Osteoblast (primary cell): ENCODE results near the gene MGMT. TPM values are rescaled to one million over a fixed set of nuclear protein-coding genes. Genes with fewer than 3 reads are reported as not detected.

Experiments
- DNase-seq: peaks from one replicate; pipeline ENCODE4 v3.0.0; 2011; ENCODE audit warnings: low spot score, mixed read lengths; ENCODE audit not compliant: insufficient read length; ENCODE audit errors: missing footprints
- H2AFZ ChIP-seq: 2 replicates; pipeline ENCODE4 v1.6.0; 2011; ENCODE audit warnings: mild to moderate bottlenecking, low read length
- H3K27ac ChIP-seq: 2 replicates; pipeline ENCODE4 v1.5.1; 2011; ENCODE audit warnings: mild to moderate bottlenecking, low read depth, low read length, moderate library complexity
- H3K27me3 ChIP-seq: 2 replicates; pipeline ENCODE4 v1.6.0; 2012; ENCODE audit warnings: mild to moderate bottlenecking, control low read depth, inconsistent platforms, low read length, moderate library complexity; ENCODE audit not compliant: insufficient read depth
- H3K36me3 ChIP-seq: 2 replicates; pipeline ENCODE4 v1.5.1; 2011; ENCODE audit warnings: mild to moderate bottlenecking, low read length, control low read depth, moderate library complexity; ENCODE audit not compliant: insufficient read depth
- H3K4me1 ChIP-seq: 2 replicates; pipeline ENCODE4 v1.5.1; 2011; ENCODE audit warnings: mild to moderate bottlenecking, low read length, control low read depth, moderate library complexity; ENCODE audit not compliant: insufficient read depth
- H3K4me2 ChIP-seq: 2 replicates; pipeline ENCODE4 v1.6.0; 2011; ENCODE audit warnings: mild to moderate bottlenecking, low read length; ENCODE audit not compliant: insufficient read depth
- H3K4me3 ChIP-seq: fragments of 200-600 bp; sonication (generic); 3 replicates; pipeline ENCODE4 v1.5.1; 2012; ENCODE audit warnings: mild to moderate bottlenecking, low read length, inconsistent platforms; ENCODE audit not compliant: insufficient read depth
- H3K79me2 ChIP-seq: 2 replicates; pipeline ENCODE4 v1.6.0; 2012; ENCODE audit warnings: mild to moderate bottlenecking, low read length, control low read depth, inconsistent platforms; ENCODE audit not compliant: insufficient read depth
- H3K9me3 ChIP-seq: 2 replicates; pipeline ENCODE4 v1.5.1; 2011; ENCODE audit warnings: low read depth, low read length, control low read depth
- H4K20me1 ChIP-seq: 2 replicates; pipeline ENCODE4 v1.6.0; 2012; ENCODE audit warnings: mild to moderate bottlenecking, low read length, control low read depth; ENCODE audit not compliant: insufficient read depth
- CTCF ChIP-seq: IDR thresholded peaks from 2 replicates; pipeline ENCODE4 v1.5.1; 2011; ENCODE audit warnings: mild to moderate bottlenecking, low read depth, low read length, moderate library complexity; ENCODE audit errors: extremely low read depth
- total RNA-seq: library from RNA; depleted of rRNA; stranded (reverse); fragments of >200 nt; gene quantifications from 2 replicates; pipeline ENCODE4 v1.2.3, GENCODE V29; 2012

The MGMT gene
- total RNA-seq, 1 donor, result 21.0 TPM

GRCh38 chr10:129809431-129809830 is 342.4 kb downstream of the MGMT start:
- no peaks in the 10 kb centered on the region for H3K9me3 ChIP-seq
- no peaks in the 10 kb centered on the region for H3K79me2 ChIP-seq
- H3K27ac ChIP-seq, result no peak overlapping the region
- H3K4me3 ChIP-seq, result no peak overlapping the region
- no peak for TF ChIP-seq CTCF
- no peaks in the 10 kb centered on the region for H4K20me1 ChIP-seq
- no peaks in the 10 kb centered on the region for H3K4me1 ChIP-seq
- no peak overlapping the region for H3K4me2 ChIP-seq
- H3K36me3 ChIP-seq, result no peaks in the 10 kb centered on the region
- no peak overlapping the region for H2AFZ ChIP-seq
- no peaks in the 10 kb centered on the region for H3K27me3 ChIP-seq
- DNase-seq, result no peak

- H3K4me1 ChIP-seq, result no peaks in the 10 kb centered on the region
- H3K79me2 ChIP-seq, result no peaks in the 10 kb centered on the region
- H3K4me2 ChIP-seq, result no peak overlapping the region
- TF ChIP-seq CTCF, result no peak
- H3K9me3 ChIP-seq, result no peaks in the 10 kb centered on the region
- H2AFZ ChIP-seq, result no peak overlapping the region
- no peaks in the 10 kb centered on the region for H3K27me3 ChIP-seq
- H3K27ac ChIP-seq, result no peak overlapping the region
- H3K4me3 ChIP-seq, result no peak overlapping the region
- DNase-seq, result no peak
- no peaks in the 10 kb centered on the region for H3K36me3 ChIP-seq
- no peaks in the 10 kb centered on the region for H4K20me1 ChIP-seq
Measured at GRCh38 chr10:129809841-129810240, 342.8 kb downstream of the MGMT start.

GRCh38 chr10:129811208-129811607 is 344.2 kb downstream of the MGMT start:
- no peaks in the 10 kb centered on the region for H3K4me1 ChIP-seq
- H3K36me3 ChIP-seq, result no peaks in the 10 kb centered on the region
- no peaks in the 10 kb centered on the region for H4K20me1 ChIP-seq
- H3K4me3 ChIP-seq, result no peak overlapping the region
- no peak for DNase-seq
- no peak for TF ChIP-seq CTCF
- H3K4me2 ChIP-seq, result no peak overlapping the region
- no peaks in the 10 kb centered on the region for H3K9me3 ChIP-seq
- H3K27me3 ChIP-seq, result no peaks in the 10 kb centered on the region
- H3K79me2 ChIP-seq, result no peaks in the 10 kb centered on the region
- no peak overlapping the region for H3K27ac ChIP-seq
- H2AFZ ChIP-seq, result no peak overlapping the region

DNA sequence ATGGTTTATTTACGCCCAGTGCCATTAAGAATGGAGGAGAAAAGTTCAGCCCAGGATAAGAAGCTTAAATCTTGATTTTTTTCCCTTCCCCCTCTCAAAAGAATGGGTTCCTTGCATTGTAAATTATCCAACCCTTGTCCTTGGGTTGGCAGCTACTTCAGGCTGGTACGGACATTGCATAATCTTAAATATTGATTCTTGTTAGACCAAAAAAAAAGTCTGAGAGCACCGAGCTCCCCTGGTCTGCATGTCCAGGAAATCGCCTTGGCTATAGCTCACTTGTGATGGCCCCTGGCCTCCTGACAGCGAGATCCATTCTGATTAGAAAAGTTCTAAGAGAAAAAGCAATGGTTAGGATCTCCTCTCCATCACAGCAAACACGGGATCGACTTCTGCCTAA is 345.4 kb downstream of the MGMT start:
- no peak overlapping the region for H3K4me2 ChIP-seq
- no peaks in the 10 kb centered on the region for H4K20me1 ChIP-seq
- H3K4me3 ChIP-seq, result no peak overlapping the region
- H3K9me3 ChIP-seq, result no peaks in the 10 kb centered on the region
- no peaks in the 10 kb centered on the region for H3K27me3 ChIP-seq
- H3K27ac ChIP-seq, result no peak overlapping the region
- no peak for DNase-seq
- H3K79me2 ChIP-seq, result no peaks in the 10 kb centered on the region
- TF ChIP-seq CTCF, result no peak
- no peak overlapping the region for H2AFZ ChIP-seq
- H3K4me1 ChIP-seq, result no peaks in the 10 kb centered on the region
- H3K36me3 ChIP-seq, result no peaks in the 10 kb centered on the region
